ENCODE data around the gene NAV3.

DNA sequence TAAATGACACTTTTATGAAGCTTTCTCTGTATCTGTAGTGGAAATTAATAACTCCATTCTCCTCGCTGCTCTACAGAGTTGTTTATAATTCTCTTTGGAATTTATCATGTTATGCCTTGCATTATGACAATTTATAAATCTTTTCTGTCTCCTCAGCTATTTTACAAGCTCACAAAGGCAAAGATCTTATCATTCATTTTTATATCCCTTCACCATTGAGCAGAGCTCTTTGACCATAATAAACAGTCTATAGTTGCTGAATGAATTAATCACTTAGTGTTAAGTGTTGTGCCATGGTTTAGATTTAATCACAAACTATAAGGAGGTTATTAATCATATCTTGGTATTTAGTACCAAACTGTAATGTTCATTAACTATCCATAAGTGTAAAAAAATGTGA, 126.4 kb downstream of the NAV3 start:
- TF ChIP-seq, protein P1, sequence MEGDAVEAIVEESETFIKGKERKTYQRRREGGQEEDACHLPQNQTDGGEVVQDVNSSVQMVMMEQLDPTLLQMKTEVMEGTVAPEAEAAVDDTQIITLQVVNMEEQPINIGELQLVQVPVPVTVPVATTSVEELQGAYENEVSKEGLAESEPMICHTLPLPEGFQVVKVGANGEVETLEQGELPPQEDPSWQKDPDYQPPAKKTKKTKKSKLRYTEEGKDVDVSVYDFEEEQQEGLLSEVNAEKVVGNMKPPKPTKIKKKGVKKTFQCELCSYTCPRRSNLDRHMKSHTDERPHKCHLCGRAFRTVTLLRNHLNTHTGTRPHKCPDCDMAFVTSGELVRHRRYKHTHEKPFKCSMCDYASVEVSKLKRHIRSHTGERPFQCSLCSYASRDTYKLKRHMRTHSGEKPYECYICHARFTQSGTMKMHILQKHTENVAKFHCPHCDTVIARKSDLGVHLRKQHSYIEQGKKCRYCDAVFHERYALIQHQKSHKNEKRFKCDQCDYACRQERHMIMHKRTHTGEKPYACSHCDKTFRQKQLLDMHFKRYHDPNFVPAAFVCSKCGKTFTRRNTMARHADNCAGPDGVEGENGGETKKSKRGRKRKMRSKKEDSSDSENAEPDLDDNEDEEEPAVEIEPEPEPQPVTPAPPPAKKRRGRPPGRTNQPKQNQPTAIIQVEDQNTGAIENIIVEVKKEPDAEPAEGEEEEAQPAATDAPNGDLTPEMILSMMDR (IDR thresholded peaks at IDR 0.05; ENCODE audit: insufficient read depth, low read length), result no peak
- TF ChIP-seq POLR2AphosphoS5 (IDR thresholded peaks at IDR 0.05; ENCODE audit: low read depth) (no peak), GABPA (IDR thresholded peaks at IDR 0.05; ENCODE audit: low read depth) (no peak)

Measured in HL-60 (cell line).